Stimulated activated CD4-positive, alpha-beta T cell treated with anti-CD3 and anti-CD28 coated beads, TNF-alpha, amount 100 ng/mL, for 1 hour (primary cell): ENCODE results near the gene DNAH2.
"Not testable (repeated sequence)": the region's sequence is repeated elsewhere in the genome, so short reads cannot be mapped to it uniquely, and the experiment has no call there.

ENCODE experiments used
- DNase-seq, 3 donors: peaks; one replicate each; pipeline ENCODE4 v3.0.0-alpha.2; 2020; ENCODE audit warnings: low read depth in 3 of 3, low spot score in 1 of 3

Gene DNAH2

GRCh38 chr17:7775051-7775450 is 57.5 kb downstream of the DNAH2 start:
- DNase-seq: no peak

- DNase-seq: no peak
These were observed 59.5 kb downstream of the DNAH2 start for GRCh38 chr17:7777017-7777416.

GRCh38 chr17:7780736-7781135 is 63.2 kb downstream of the DNAH2 start:
- DNase-seq: no peak

- no peak for DNase-seq
These were observed 63.9 kb downstream of the DNAH2 start for GRCh38 chr17:7781429-7781828.

GRCh38 chr17:7782240-7782639 is 64.7 kb downstream of the DNAH2 start:
- no peak for DNase-seq

- no peak for DNase-seq
These were observed 69.3 kb downstream of the DNAH2 start for GRCh38 chr17:7786866-7787265.

- no peak for DNase-seq
These were observed 71.6 kb downstream of the DNAH2 start for GRCh38 chr17:7789131-7789530.

GRCh38 chr17:7790150-7790549 is 72.6 kb downstream of the DNAH2 start:
- DNase-seq: no peak

GRCh38 chr17:7792611-7793010 is 75.1 kb downstream of the DNAH2 start:
- no peak for DNase-seq

- DNase-seq: no peak
These were observed 76.6 kb downstream of the DNAH2 start for GRCh38 chr17:7794075-7794663.

GRCh38 chr17:7797976-7798375 is 80.4 kb downstream of the DNAH2 start:
- DNase-seq: no peak

- no peak for DNase-seq
These were observed 81.3 kb downstream of the DNAH2 start for GRCh38 chr17:7798839-7799238.

- no peak for DNase-seq
These were observed 86.4 kb downstream of the DNAH2 start for GRCh38 chr17:7803981-7804380.

- DNase-seq: no peak
These were observed 89.0 kb downstream of the DNAH2 start for GRCh38 chr17:7806587-7806986.

GRCh38 chr17:7807206-7807605 is 89.7 kb downstream of the DNAH2 start:
- no peak for DNase-seq

GRCh38 chr17:7809086-7809790 is 91.7 kb downstream of the DNAH2 start:
- DNase-seq: no peak

GRCh38 chr17:7809791-7810343 is 92.3 kb downstream of the DNAH2 start:
- not testable (repeated sequence) for DNase-seq

- no peak for DNase-seq
These were observed 93.7 kb downstream of the DNAH2 start for GRCh38 chr17:7811251-7811650.

GRCh38 chr17:7814969-7815368 is 97.4 kb downstream of the DNAH2 start:
- DNase-seq: no peak

GRCh38 chr17:7816926-7817642 is 99.5 kb downstream of the DNAH2 start:
- no peak for DNase-seq

- DNase-seq: no peak
These were observed 100.1 kb downstream of the DNAH2 start for GRCh38 chr17:7817643-7817964.

- no peak for DNase-seq
These were observed 100.5 kb downstream of the DNAH2 start for GRCh38 chr17:7818026-7818425.
